HepG2 (cell line): ENCODE measurements around the gene NAT9. TPM values are rescaled to one million over a fixed set of nuclear protein-coding genes. Genes with fewer than 3 reads are reported as not detected.

Experiments used
- ARID2 ChIP-seq: sonication (generic); formaldehyde crosslinking; IDR thresholded peaks from 2 replicates; pipeline ENCODE4 v1.8.1; 2022; ENCODE audit warnings: mild to moderate bottlenecking, missing genetic modification reagents, borderline replicate concordance
- DPF2 ChIP-seq: sonication (generic); formaldehyde crosslinking; IDR thresholded peaks from 2 replicates; pipeline ENCODE4 v1.4.0; 2020; ENCODE audit warnings: mild to moderate bottlenecking, low read depth, missing genetic modification reagents, borderline replicate concordance
- ELF1 ChIP-seq: sonication (generic); formaldehyde crosslinking; IDR thresholded peaks from 2 replicates; pipeline ENCODE4 v1.4.0; 2020; ENCODE audit warnings: missing genetic modification reagents
- HMG20A ChIP-seq: IDR thresholded peaks from 2 replicates; pipeline ENCODE4 v1.6.1; 2016; ENCODE audit warnings: borderline replicate concordance
- HNRNPL ChIP-seq: fragments of 200-400 bp; formaldehyde crosslinking; IDR thresholded peaks from 2 replicates; pipeline ENCODE4 v1.6.1; 2017; ENCODE audit warnings: mild to moderate bottlenecking, low read depth, low read length
- HOXA5 ChIP-seq: sonication (generic); formaldehyde crosslinking; IDR thresholded peaks from 2 replicates; pipeline ENCODE4 v1.4.0; 2020; ENCODE audit warnings: missing genetic modification reagents
- NR3C1 ChIP-seq: sonication (generic); formaldehyde crosslinking; IDR thresholded peaks from 2 replicates; pipeline ENCODE4 v1.4.0; 2020; ENCODE audit warnings: missing genetic modification reagents
- POLR2G ChIP-seq: fragments of 200-400 bp; formaldehyde crosslinking; IDR thresholded peaks from 2 replicates; pipeline ENCODE4 v1.6.1; 2018; ENCODE audit warnings: mild to moderate bottlenecking, low read depth, low read length, moderate library complexity
- REL ChIP-seq: sonication (generic); formaldehyde crosslinking; conservative IDR thresholded peaks from 2 replicates; pipeline ENCODE4 v1.8.0; 2022; ENCODE audit warnings: mild to moderate bottlenecking, missing genetic modification reagents, moderate library complexity
- SP140L ChIP-seq: sonication (generic); formaldehyde crosslinking; IDR thresholded peaks from 2 replicates; pipeline ENCODE4 v1.4.0; 2020; ENCODE audit warnings: missing genetic modification reagents, borderline replicate concordance
- U2AF2 ChIP-seq: fragments of 200-400 bp; formaldehyde crosslinking; IDR thresholded peaks from 2 replicates; pipeline ENCODE4 v1.6.1; 2017; ENCODE audit warnings: low read depth, mild to moderate bottlenecking, low read length
- ZFAT ChIP-seq: sonication (generic); formaldehyde crosslinking; conservative IDR thresholded peaks from 2 replicates; pipeline ENCODE4 v1.8.1; 2023; ENCODE audit warnings: missing genetic modification reagents, inconsistent platforms
- ZNF468 ChIP-seq: sonication (generic); formaldehyde crosslinking; IDR thresholded peaks from 2 replicates; pipeline ENCODE4 v1.8.0; 2022; ENCODE audit warnings: mild to moderate bottlenecking, moderate library complexity, missing genetic modification reagents
- ZNF709 ChIP-seq: sonication (generic); formaldehyde crosslinking; IDR thresholded peaks from 2 replicates; pipeline ENCODE4 v1.5.0; 2020; ENCODE audit warnings: mild to moderate bottlenecking, missing genetic modification reagents
- ZNF773 ChIP-seq: sonication (generic); formaldehyde crosslinking; IDR thresholded peaks from 2 replicates; pipeline ENCODE4 v1.4.0; 2020; ENCODE audit warnings: missing genetic modification reagents, borderline replicate concordance
- polyA plus RNA-seq, 8 experiments: library from polyadenylated mRNA; depleted of rRNA in 3 of 8; stranded (reverse) in 7 of 8; unstranded in 1 of 8; fragments of >200 nt; fragmentation: Illumina TruSeq in 4 of 8; extraction: Trizol in 4 of 8; gene quantifications; 2 replicates each; pipeline versions ENCODE4 v1.2.1 to v1.2.3, GENCODE V29; 2011 to 2016; ENCODE audit warnings: low read depth in 4 of 8, missing spikeins in 1 of 8, mixed read lengths in 1 of 8; ENCODE audit not compliant: insufficient read depth in 1 of 8
- total RNA-seq, 5 experiments: library from RNA; depleted of rRNA; stranded (reverse); fragments of >200 nt; fragmentation: Illumina TruSeq; extraction: Trizol; gene quantifications; 2 replicates each; pipeline ENCODE4 v1.2.3, GENCODE V29; 2016; ENCODE audit warnings: low read depth in 1 of 5
- TF ChIP-seq, protein P1 (sequence below): sonication (generic); formaldehyde crosslinking; IDR thresholded peaks from 2 replicates; pipeline ENCODE4 v1.4.0; 2020; ENCODE audit warnings: missing genetic modification reagents
- TF ChIP-seq, protein P2 (sequence below): IDR thresholded peaks from 2 replicates; pipeline ENCODE4 v1.6.1; 2016; ENCODE audit warnings: low read depth, borderline replicate concordance
- TF ChIP-seq, protein P3 (sequence below): sonication (generic); formaldehyde crosslinking; IDR thresholded peaks from 2 replicates; pipeline ENCODE4 v1.4.0; 2020; ENCODE audit warnings: missing genetic modification reagents

Gene NAT9
- total and polyA plus RNA-seq, 2 of the 13 experiments (the other 11 are each of a cell fraction or from before 2014, with no cell fraction given) = 39.7 to 44.2 TPM

DNA sequence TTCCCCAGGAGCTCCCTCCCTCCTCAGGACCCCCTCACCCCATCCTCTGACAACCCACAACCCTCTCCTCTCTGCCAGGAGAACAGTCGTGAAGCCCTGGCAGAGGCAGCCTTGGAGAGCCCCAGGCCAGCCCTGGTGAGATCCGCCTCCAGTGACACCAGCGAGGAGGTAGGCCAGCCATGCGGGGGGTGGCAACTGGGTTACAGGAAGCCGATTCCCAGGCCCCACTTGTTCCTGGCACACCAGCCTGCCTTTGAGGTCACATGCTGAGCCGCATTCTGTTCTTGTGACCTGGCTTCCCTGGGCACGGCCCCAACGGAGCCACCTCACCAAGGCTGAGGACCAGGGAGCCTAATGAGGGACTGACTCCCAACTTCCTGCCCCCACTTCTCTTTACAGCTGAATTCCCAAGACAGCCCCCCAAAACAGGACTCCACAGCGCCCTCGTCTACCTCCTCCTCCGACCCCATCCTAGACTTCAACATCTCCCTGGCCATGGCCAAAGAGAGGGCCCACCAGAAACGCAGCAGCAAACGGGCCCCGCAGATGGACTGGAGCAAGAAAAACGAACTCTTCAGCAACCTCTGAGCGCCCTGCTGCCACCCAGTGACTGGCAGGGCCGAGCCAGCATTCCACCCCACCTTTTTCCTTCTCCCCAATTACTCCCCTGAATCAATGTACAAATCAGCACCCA is 7.9 kb downstream of the NAT9 start (continued):
- TF ChIP-seq, protein P1, sequence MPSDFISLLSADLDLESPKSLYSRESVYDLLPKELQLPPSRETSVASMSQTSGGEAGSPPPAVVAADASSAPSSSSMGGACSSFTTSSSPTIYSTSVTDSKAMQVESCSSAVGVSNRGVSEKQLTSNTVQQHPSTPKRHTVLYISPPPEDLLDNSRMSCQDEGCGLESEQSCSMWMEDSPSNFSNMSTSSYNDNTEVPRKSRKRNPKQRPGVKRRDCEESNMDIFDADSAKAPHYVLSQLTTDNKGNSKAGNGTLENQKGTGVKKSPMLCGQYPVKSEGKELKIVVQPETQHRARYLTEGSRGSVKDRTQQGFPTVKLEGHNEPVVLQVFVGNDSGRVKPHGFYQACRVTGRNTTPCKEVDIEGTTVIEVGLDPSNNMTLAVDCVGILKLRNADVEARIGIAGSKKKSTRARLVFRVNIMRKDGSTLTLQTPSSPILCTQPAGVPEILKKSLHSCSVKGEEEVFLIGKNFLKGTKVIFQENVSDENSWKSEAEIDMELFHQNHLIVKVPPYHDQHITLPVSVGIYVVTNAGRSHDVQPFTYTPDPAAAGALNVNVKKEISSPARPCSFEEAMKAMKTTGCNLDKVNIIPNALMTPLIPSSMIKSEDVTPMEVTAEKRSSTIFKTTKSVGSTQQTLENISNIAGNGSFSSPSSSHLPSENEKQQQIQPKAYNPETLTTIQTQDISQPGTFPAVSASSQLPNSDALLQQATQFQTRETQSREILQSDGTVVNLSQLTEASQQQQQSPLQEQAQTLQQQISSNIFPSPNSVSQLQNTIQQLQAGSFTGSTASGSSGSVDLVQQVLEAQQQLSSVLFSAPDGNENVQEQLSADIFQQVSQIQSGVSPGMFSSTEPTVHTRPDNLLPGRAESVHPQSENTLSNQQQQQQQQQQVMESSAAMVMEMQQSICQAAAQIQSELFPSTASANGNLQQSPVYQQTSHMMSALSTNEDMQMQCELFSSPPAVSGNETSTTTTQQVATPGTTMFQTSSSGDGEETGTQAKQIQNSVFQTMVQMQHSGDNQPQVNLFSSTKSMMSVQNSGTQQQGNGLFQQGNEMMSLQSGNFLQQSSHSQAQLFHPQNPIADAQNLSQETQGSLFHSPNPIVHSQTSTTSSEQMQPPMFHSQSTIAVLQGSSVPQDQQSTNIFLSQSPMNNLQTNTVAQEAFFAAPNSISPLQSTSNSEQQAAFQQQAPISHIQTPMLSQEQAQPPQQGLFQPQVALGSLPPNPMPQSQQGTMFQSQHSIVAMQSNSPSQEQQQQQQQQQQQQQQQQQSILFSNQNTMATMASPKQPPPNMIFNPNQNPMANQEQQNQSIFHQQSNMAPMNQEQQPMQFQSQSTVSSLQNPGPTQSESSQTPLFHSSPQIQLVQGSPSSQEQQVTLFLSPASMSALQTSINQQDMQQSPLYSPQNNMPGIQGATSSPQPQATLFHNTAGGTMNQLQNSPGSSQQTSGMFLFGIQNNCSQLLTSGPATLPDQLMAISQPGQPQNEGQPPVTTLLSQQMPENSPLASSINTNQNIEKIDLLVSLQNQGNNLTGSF = no peak
- no peak for TF ChIP-seq ZFAT (CRISPR knock-in tag)
- TF ChIP-seq SP140L (CRISPR knock-in tag) = no peak
- peak; percentile 81 for TF ChIP-seq HNRNPL
- no peak for TF ChIP-seq NR3C1 (CRISPR knock-in tag)
- peak; percentile 15; the same call in 1 of the 2 replicates for TF ChIP-seq POLR2G
- no peak for TF ChIP-seq ELF1 (CRISPR knock-in tag)
- no peak for TF ChIP-seq ZNF709
- no peak for TF ChIP-seq ZNF468 (CRISPR knock-in tag)
- no peak for TF ChIP-seq ARID2 (CRISPR knock-in tag)
- TF ChIP-seq DPF2 (CRISPR knock-in tag) = no peak
- TF ChIP-seq U2AF2 = 0 out of 2 replicates have a peak, but pooled peaks have one; percentile 53
- TF ChIP-seq, protein P2, sequence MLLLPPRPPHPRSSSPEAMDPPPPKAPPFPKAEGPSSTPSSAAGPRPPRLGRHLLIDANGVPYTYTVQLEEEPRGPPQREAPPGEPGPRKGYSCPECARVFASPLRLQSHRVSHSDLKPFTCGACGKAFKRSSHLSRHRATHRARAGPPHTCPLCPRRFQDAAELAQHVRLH = no peak
- no peak for TF ChIP-seq HOXA5
- TF ChIP-seq ZNF773 = no peak
- TF ChIP-seq HMG20A (CRISPR knock-in tag) = no peak
- TF ChIP-seq, protein P3, sequence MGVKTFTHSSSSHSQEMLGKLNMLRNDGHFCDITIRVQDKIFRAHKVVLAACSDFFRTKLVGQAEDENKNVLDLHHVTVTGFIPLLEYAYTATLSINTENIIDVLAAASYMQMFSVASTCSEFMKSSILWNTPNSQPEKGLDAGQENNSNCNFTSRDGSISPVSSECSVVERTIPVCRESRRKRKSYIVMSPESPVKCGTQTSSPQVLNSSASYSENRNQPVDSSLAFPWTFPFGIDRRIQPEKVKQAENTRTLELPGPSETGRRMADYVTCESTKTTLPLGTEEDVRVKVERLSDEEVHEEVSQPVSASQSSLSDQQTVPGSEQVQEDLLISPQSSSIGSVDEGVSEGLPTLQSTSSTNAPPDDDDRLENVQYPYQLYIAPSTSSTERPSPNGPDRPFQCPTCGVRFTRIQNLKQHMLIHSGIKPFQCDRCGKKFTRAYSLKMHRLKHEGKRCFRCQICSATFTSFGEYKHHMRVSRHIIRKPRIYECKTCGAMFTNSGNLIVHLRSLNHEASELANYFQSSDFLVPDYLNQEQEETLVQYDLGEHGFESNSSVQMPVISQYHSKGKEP (CRISPR knock-in tag) = no peak
- no peak for TF ChIP-seq REL (CRISPR knock-in tag)
